Epithelial cell of proximal tubule (primary cell): Measurements from ENCODE around the gene ODAD4. TPM values are rescaled to one million over a fixed set of nuclear protein-coding genes. Genes with fewer than 3 reads are reported as not detected.

ENCODE experiments used
- DNase-seq: peaks from one replicate; pipeline ENCODE4 v3.0.0-alpha.2; 2011; ENCODE audit warnings: low read depth
- H3K4me3 ChIP-seq: 2 replicates; pipeline ENCODE4 v1.5.1; 2011; ENCODE audit warnings: low read depth, mild to moderate bottlenecking, low read length
- total RNA-seq: library from RNA; depleted of rRNA; stranded (reverse); fragments of >200 nt; gene quantifications from 2 replicates; pipeline ENCODE4 v1.2.3, GENCODE V29; 2015
- TF ChIP-seq, protein P1 (sequence below): conservative IDR thresholded peaks from 2 replicates; pipeline ENCODE4 v1.5.1; 2012; ENCODE audit warnings: low read depth, mild to moderate bottlenecking, low read length

The ODAD4 gene
- total RNA-seq, 1 donor from 2014 or later: 0.23 TPM

DNA sequence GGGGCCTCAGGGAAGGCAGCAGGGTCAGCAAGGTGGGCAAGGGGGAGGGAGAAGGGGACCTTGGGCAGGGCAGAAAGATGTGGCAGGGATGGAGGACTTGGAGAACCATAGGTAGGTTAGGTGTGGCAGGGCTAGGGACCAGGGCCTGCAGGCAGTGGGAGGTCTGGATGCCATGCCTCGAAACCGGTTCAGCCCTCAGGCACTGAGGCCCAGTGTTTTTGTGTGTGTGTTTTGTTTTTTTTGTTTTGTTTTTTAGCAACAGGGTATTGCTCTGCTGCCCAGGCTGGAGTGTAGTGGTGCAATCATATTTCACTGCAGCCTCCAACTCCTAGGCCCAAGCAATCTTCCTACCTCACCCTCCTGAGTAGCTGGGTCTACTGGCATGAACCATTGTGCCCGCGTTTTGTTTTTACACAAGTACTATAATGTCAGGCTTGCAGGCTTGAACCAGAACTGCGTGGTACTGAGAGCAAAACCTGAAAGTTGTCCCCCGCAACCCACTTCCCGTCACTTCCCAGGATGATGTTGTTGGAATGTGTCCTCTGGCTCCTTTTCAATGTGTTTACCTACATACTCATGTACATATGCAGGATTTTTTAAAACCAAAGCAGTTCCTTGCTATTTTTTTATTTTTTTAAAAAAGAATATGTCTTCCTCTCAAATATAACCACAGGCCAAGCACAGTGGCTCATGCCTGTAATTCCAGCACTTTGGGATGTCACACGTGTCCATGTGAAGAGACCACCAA is 12.4 kb downstream of the ODAD4 start:
- H3K4me3 ChIP-seq: no peak overlapping the region
- no peak for DNase-seq
- TF ChIP-seq, protein P1, sequence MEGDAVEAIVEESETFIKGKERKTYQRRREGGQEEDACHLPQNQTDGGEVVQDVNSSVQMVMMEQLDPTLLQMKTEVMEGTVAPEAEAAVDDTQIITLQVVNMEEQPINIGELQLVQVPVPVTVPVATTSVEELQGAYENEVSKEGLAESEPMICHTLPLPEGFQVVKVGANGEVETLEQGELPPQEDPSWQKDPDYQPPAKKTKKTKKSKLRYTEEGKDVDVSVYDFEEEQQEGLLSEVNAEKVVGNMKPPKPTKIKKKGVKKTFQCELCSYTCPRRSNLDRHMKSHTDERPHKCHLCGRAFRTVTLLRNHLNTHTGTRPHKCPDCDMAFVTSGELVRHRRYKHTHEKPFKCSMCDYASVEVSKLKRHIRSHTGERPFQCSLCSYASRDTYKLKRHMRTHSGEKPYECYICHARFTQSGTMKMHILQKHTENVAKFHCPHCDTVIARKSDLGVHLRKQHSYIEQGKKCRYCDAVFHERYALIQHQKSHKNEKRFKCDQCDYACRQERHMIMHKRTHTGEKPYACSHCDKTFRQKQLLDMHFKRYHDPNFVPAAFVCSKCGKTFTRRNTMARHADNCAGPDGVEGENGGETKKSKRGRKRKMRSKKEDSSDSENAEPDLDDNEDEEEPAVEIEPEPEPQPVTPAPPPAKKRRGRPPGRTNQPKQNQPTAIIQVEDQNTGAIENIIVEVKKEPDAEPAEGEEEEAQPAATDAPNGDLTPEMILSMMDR: no peak

DNA sequence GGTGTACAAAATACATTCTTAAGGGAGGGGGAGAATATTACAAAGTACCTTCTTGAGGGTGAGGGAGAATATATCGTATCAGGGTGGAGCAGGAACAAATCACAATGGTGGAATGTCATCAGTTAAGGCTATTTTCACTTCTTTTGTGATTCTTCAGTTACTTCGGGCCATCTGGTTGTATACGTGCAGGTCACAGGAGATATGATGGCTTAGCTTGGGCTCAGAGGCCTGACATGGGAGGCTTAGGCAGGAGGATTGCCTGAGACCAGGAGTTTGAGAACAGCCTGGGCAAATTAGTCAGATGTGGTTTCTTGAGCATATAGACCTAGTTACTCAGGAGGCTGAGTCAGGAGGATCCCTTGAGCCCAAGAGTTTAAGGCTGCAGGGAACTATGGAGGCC is 13.1 kb downstream of the ODAD4 start:
- DNase-seq: no peak
- TF ChIP-seq, protein P1: no peak
- no peak overlapping the region for H3K4me3 ChIP-seq

DNA sequence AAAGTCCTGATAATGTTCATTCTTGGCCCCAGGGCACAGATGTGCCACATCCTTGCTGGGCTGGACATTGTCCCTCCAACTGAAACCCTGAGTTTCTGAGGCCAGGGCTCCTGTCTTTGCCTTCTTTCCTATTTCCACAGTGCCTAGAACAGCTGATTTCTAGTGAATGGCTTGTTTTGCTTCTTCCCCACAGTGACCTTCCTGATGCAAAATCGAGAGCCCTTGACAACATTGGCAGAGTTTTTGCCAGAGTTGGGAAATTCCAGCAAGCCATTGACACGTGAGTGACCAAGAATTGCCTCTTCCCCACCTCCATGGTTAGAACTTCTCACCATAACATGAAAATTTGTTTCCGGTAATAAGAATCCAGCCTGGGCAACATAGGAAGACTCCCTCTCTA is 14.5 kb downstream of the ODAD4 start:
- H3K4me3 ChIP-seq: no peak overlapping the region
- TF ChIP-seq, protein P1: no peak
- DNase-seq: no peak

DNA sequence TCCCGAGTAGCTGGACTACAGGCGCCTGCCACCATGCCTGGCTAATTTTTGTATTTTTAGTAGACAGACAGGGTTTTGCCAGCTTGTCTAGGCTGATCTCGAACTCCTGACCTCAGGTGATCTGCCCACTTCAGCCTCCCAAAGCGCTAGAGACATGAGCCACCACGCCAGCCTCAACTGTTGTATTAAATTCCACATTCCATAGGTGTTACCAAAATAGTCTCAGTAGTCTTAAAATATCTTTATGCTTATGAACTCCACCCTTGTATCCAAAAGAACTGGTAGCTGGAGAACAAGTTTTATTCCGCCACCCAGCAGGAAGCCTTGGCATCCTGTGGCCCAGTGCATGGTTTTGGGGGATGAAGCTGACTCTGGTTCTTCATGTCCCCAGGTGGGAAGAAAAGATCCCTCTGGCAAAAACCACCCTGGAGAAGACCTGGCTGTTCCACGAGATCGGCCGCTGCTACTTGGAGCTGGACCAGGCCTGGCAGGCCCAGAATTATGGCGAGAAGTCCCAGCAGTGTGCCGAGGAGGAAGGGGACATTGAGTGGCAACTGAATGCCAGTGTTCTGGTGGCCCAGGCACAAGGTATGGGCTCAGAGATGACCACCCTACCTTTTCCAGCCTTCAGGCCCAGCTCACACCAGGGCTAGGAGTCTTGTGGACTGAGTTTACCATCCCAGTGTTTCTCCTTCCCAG is 18.5 kb downstream of the ODAD4 start:
- no peak overlapping the region for H3K4me3 ChIP-seq
- TF ChIP-seq, protein P1: no peak
- DNase-seq: no peak

DNA sequence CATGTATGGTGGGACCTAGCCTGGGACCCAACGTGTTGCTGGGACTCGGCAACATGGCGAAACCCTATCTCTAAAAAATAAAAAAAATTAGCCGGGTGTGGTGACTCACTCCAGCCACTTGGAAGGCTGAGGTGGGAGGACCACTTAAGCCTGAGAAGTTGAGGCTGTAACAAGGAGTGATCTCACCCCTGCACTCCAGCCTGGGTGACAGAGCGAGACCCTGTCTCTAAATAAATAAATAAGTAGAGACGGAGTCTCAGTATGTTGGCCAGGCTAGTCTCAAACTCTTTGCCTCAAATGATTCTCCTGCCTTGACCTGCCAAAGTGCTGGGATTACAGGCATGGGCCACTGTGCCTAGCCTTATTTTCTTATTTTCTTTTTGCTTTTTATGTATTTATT is 26.1 kb downstream of the ODAD4 start:
- no peak for DNase-seq
- H3K4me3 ChIP-seq: no peak overlapping the region
- TF ChIP-seq, protein P1: no peak

DNA sequence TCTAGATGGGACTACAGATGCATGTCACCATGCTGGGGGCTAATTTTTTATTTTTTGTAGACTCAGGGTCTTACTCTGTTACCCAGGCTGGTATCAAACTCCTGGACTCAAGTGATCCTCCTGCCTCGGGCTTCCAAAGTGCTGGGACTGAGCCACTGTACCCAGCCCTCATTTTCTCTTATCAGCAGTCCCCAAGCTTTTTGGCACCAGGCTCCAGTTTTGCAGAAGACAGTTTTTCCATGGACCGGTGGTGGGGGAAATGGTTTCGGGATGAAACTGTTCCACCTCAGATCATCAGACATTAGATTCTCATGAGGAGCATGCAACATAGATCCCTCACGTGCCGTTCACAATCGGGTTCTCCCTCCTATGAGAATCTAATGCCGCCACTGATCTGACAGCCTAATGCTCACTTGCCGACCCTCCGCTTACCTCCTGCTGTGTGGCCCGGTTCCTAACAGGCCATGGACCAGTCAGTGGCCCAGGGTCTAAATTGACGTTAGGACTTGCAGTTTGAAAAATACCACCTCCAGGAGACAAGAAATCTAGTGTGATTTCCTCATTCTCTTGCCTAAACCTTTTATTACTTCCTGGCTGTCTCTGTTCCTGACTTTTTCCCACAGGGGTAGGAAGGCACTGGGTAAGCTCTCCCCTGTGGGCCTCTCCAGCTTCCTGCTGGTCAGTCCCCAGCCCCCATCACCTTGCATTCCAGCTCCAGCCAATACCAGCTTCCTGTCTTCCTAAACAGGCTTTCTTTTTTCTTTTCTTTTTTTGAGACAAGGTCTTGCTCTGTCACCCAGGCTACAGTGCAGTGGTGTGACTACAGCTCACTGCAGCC is 26.8 kb downstream of the ODAD4 start:
- TF ChIP-seq, protein P1: no peak
- DNase-seq: no peak
- no peak overlapping the region for H3K4me3 ChIP-seq
